Activated CD4-positive, alpha-beta T cell treated with anti-CD3 and anti-CD28 coated beads, Interleukin-2, amount 50 U/mL, for 16 hours (primary cell): ENCODE results near the gene C4orf51.
A peak's percentile ranks its signal among the peaks of the same experiment; 100 is the strongest.
"Not testable (repeated sequence)": the region's sequence is repeated elsewhere in the genome, so short reads cannot be mapped to it uniquely, and the experiment has no call there.

Experiments
- DNase-seq: peaks from one replicate; pipeline ENCODE4 v3.0.0-alpha.2; 2020

Gene C4orf51

DNA sequence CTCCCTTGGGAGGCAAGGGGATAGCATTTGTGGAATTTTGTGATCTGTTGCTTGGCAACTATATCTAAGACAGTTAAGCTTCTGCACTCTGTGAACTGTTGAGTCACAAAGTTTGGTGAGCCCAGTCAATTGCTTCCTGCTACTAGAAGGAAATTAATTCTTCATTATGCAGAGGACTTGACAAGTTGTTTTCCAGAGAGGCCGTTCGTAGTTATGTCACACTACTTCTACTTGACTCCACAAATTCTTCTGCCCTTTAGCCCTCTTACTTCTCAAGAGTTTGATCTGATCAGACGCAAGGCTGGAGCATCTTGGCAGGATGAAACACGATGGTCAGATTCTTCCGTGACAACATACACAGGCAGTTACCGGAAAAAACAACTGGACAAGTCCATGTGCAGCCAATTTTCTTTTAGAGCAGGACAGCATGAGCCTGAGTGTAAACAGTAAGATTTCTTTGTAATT, at the start of gene C4orf51:
TSS of gene C4orf51 (plus strand) at position 156 of the 465 bp plus-strand sequence. CDS start at position 214, 58 bp downstream.
- no peak for DNase-seq

DNA sequence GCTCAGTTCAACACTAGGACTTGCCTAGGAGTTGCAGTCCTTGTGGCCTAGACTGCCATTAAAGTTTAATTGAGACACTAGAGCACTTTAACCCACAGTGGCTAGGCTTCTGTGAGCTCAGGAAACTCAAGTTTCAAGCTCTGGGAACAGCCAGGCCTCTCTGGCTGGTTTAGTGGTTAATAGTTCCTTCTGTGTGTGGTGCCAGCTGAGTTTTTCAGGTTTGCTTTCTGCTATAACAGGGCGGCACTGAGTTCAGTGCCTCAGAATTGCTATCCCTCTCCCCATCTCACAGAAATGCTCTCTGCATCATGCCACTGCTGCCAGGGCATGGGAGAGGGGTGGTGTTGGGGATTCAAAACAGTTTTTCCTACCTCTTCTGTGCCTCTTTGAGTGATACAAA, 44.8 kb upstream of the C4orf51 start:
- no peak for DNase-seq

DNA sequence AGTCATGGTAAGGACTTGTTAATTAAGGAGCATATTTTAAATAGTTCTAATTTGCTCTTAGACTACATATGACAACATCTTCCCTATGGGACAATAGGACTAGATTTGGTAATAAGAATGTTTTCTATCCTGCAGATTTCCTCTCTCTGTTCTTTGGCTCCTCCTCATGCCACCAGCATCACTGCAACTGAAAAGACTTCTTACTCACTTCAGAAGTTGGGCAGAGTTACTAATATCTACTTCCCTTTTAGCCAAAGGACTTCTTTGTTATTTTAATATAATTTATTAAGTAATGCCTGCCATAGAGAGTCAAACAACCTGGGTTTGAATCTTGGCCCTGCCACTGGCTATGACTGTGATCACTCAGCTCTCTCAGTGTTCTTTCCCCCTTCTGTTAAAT, 44.3 kb upstream of the C4orf51 start:
- DNase-seq, result no peak

DNA sequence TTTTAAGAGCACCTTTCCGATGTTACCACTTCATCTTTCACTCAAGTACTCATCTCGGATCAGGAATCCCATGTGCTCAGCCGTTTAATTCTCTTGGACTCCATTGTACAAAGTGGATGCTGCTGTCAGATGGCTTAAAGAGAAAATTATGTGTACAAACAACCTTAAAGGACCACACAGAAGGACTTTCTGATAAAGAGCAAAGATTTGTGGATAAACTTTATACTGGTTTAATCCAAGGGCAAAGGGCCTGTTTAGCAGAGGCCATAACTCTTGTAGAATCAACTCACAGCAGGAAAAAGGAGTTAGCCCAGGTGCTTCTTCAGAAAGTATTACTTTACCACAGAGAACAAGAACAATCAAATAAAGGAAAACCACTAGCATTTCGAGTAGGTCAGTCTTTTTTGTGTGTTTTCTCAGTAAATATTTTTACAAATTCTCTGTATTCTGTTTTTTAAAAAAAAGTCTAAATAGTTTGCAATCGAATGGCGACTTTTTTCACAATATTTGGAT, 40.7 kb upstream of the C4orf51 start:
- no peak for DNase-seq

DNA sequence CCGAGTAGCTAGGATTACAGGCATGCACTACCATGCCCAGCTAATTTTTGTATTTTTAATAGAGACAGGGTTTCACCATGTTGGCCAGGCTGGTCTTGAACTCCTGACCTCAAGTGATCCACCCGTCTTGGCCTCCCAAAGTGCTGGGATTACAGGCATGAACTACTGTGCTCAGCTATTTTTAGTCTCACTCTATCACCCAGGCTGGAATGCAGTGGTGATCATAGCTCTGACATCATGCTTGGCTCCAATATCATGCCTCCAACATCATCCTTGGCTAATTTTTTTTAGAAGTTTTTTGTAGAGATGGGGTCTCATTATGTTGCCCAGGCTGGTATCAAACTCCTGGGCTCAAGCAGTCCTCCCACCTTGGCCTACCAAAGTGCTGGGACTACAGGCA, 39.7 kb upstream of the C4orf51 start:
- DNase-seq, result not testable (repeated sequence)

DNA sequence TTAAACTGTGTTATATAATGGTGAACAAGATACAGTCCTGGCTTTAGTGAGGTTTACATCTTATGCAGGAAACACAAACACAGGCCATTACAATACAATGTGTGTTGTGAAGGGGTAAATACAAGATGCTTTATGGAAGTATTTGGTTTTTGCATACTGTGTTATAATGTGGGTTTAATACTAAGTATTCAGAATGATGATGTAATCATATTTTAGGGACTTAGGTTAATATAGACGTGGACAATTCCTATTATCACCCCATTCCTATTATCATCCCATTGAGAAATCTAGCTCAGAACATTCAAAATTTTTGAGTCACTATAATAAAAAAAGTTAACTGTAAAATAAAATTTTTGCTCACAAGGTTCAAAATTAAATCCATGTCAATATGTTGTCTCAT, 36.7 kb upstream of the C4orf51 start:
- DNase-seq, result no peak

DNA sequence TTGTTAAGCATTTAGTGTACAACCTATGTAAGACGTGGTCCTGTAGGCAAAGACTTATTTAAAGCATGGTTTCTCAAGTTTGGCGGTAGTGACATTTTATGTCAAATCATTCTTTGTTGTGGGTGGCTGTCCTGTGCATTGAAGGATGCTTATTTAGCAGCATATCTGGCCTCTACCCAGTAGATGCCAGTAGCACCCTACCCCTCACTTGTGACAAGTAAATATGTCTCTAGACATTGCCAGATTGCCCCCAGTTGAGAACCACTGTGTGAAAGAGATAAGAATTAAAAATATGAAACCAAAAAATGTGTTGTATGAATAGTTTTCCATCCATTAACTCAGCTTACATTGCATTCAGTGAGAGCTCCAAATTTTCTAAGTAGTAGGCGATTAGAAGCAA, 35.2 kb upstream of the C4orf51 start:
- DNase-seq, result no peak

DNA sequence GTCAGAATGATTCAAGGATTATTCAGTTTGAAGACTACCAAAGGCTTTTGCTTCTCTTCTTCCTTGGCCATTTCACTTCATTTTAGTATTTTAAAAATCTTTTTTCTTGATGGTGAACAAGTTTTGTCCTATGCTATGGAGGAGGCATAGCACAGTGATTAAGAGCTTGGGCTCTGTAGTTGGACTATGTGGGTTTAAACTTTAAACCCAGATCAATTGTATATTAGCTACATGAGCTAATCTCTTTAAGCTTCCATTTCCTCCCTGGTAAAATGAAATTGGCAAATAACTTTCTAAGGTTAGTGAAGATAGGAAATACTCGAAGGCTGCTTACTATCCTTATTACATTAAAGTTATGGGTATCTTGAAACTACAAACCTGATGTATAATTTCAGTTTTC, 23.8 kb upstream of the C4orf51 start:
- DNase-seq, result no peak

DNA sequence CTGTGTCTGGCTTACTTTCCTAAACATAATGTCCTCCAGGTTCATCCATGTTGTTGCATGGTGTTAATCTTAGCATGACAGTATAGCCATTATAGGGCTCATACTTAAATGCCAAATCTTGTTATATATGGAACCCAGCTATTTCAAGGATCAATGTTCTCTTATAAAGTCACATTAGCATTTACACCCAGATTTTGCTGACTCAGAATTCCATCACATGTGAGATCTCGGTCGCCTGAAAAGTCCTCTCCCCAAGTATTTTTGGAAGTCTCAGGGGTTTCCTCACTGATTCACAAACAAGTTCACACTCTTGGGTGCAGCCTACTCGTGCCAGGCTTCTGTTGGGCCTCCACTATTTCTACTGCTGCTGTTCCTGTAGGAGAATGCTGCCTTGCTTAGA, 19.9 kb upstream of the C4orf51 start:
- DNase-seq, result no peak

DNA sequence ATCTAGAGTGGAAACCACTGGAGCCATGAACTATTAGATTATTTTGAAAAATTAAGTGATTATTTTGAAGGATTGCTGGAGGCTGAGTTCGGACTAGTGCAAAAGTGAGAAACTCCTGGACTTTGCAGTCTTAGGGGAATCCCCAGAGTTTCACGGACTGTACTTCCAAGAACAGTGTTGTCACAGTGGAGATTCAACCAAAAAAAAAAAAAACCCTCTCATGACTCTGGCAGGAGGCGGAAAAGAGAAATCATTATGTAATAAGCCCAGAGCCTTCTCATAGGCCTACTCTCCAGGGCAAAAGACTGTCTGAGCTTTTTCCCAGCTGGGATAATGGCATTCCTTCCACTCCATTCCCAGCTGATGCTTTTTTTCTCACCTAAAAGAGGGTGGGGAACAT, 16.8 kb upstream of the C4orf51 start:
- DNase-seq, result no peak

DNA sequence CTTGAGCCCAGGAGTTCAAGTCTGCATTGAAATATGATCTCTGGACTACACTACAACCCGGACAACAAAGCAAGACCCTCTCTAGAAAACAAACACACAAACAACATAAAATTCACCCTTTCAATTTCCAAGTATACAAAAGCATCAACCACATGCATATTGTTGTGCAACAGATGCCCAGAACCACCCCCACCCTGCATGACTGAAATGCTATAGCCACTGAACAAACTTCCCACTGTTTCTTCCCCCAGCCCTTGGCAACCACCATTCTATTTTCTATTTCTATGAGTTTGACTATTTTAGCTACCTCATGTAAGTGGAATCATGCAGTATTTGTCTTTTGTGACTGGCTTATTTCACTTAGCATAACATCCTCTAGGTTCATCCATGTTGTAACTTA, 14.2 kb upstream of the C4orf51 start:
- no peak for DNase-seq

DNA sequence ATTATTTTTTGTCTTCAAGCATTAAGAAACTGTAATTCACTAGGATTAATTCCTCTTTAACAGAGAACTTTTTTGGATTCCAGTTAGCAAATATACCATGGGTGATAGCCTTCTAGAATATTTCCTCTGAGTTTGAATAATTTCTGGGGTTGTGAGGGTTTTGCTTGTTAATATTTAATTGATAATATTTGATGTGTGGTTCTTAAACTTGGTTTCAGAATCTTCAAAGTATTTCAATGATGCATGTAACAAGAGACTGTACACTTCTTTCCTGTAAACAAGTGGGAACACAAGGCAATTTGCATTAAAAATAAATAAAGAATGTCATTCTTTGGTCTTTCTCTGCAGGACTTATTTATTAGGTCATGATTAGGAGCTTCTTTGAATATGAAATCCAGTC, 9.5 kb upstream of the C4orf51 start:
- DNase-seq, result no peak

DNA sequence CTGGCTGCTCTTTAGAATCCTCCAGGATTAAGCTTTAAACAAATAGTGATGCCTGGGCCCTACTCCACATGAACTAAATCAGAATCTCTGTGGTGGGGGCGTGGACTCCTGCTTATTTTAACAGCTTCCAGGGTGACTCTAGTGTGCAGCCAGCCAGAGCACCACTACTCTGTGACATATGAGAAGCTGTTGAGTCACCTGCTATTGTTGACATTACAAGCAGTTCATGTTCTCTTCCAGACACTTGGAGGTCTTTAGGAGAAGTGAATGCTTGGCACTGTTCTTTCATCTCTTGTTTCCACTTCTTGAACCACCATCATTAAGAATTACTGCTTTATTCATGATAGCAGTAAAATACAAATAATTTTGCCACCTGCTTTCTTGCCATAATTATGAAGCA, 426 bp upstream of the C4orf51 start:
- no peak for DNase-seq

DNA sequence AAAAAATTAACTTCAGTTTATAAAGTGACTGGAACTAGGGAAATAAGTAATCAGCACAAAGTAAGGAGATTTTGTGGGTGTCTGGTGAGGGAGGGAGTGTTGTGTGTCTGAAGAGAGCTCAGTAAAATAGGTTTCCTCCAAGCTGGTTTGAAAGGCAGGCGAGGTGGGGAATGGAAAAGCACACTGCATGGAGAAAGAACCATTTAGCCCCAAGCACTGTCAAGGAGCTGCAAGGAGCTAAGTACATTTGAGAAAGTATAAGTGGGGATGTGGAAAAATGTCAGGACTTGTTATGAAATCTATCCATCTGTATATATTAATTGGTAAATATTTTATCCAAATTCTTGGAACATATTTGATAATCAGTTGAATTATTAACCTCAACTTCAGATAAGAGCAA, 956 bp downstream of the C4orf51 start:
- no peak for DNase-seq

DNA sequence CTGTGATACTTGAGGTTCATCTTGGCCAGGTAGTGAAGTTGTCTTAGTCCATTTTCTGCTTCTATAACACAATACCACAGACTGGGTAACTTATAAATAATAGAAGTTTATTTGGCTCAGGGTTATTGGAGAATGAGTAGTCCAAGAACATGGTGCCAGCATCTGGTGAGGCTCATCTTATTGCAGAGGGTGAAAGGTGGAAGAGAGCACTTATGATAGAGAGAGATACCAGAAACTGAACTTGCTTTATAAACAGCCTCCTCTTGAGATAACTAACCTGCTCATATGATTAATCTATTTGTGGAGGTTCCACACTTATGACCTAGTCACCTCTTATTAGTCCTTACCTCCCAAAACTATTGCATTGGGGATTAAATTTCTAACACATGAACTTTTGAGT, 1.6 kb downstream of the C4orf51 start:
- no peak for DNase-seq

DNA sequence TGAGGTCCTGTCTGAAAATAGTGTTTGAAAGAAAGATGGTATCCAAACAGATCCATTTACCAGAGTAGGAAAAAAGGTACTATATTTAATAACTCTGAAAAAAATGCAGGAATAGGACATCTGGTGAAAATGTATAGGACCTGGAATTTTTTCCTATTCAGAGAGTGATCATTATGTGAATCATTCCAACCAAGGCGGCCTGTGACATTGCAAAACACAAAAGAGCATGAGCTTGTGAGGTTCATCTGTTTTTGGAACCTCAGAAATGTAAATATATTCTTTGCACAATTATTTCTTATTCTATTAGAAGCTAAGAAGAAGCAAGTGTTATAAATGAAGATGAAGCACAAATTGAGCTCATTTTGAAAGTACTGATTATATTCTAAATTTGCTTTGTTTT, 2.0 kb downstream of the C4orf51 start:
- DNase-seq, result no peak

DNA sequence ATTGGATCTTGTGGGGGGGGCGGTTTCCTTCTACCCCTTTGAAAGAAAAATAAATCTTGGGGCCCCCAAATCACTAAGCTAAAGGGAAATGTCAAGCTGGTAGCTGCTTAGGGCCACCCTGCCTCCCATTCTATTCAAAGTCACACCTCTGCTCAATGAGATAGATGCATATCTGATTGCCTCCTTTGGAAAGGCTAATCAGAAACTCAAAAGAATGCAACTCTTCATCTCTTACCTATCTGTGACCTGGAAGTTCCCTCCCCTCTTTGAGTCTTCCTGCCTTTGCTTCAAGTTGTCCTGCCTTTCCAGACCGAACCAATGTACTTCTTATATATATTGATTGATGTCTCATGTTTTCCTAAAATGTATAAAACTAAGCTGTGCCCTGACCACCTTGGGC, 7.0 kb downstream of the C4orf51 start:
- DNase-seq, result no peak

DNA sequence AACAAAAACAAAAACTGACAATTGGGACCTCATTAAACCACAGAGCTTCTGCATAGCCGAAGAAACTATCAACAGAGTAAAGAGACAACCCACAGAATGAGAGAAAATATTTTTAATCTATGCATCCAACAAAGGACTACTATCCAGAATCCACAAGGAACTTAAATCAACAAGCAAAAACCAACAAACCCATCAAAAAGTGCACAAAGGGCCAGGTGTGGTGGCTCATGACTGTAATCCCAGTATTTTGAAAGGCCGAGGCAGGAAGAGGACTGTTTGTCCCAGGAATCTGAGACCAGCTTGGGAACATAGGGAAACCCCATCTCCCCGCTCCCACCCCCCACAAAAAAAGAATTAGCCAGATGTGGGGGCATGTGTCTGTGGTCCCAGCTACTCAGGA, 10.7 kb downstream of the C4orf51 start:
- no peak for DNase-seq

DNA sequence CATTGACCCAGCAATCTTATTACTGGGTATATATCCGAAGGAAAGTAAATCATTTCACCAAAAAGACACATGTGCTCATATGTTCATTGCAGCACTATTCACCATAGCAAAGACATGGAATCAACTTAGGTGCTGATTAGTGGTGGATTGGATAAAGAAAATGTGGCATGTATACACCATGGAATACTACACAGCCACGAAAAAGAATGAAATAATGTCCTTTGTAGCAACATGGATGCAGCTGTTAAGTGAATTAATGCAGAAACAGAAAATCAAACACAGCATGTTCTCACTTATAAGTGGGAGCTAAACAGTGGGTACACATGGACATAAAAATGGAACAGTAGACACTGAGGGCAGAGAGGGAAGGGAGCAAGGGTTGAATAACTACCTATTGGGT, 11.5 kb downstream of the C4orf51 start:
- DNase-seq, result not testable (repeated sequence)

DNA sequence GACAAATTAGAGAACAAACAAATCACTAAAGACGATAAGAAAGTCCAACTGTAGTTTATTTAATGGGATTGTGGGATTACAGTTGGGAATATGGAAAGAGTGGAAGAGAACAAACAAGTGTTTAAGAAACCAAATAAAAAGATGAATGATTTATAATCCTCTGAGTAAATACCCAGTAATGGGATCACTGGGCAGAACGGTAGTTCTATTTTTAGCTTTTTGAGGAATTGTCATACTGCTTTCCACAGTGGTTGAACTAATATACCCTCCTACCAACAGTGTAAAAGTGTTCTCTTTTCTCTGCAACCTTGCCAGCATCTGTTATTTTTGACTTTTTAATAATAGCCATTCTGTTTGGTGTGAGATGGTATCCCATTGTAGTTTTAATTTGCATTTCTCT, 15.0 kb downstream of the C4orf51 start:
- no peak for DNase-seq

DNA sequence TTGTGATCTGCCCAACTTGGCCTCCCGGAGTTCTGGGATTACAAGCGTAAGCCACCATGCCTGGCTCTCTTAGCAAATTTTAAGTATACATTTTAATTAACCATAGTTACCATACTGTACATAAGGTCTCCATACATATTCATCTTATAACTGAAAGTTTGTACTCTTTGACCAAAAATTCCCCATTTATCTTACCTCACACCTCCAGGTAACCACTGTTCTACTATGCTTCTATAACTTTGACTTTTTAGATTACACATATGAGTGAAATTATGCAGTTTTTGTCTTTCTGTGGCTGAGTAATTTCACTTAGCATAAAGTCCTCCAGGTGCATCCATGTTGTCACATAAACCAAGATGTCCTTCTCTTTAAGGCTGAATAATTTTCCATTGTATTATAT, 17.4 kb downstream of the C4orf51 start:
- DNase-seq, result no peak

DNA sequence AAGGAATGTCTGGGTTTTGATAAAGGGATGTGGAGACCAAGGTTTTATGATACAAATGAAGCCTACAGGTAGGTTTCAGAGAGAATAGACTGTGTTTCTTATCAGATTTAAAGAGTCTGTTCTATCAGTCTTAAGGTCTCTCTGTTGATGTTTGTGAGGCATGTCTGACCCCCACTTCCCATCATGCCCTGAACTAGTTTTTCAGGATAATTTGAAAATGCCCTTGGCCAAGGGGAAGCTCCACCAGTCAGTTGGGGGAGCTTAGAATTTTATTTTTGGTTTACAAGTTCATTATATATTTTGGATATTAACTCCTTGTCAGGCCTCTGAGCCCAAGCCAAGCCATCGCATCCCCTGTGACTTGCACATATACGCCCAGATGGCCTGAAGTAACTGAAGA, 18.6 kb downstream of the C4orf51 start:
- DNase-seq, result no peak

DNA sequence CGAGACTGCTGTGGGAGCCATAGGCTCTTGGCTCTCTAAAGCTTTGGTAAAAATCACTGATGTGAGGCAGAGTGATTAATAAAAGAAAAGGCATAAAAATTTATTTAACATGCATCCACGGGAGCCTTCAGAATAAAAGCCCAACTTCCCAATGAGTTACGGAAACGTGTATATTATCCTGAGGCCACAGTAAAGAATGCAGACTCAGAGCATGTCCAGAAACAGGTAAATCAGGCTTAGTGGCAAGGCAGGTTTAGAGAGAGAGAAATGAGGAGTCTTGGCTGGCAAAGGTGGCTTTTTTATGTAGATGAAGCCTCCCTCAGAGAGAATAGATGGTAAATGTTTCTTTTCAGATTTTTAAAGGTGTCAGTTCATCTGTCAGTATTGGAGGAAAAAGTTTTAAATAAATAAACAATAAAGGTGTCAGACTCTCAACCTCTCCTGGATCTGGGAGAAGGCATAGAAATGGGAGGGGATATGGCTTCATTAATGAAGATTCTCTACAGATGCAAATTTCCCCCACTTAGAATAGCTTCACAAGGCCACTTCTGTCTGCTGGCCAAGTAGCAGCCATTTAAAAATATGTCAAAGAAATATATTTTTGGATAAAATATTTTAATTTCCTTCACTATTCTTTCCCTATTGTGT, 24.0 kb downstream of the C4orf51 start:
- no peak for DNase-seq

DNA sequence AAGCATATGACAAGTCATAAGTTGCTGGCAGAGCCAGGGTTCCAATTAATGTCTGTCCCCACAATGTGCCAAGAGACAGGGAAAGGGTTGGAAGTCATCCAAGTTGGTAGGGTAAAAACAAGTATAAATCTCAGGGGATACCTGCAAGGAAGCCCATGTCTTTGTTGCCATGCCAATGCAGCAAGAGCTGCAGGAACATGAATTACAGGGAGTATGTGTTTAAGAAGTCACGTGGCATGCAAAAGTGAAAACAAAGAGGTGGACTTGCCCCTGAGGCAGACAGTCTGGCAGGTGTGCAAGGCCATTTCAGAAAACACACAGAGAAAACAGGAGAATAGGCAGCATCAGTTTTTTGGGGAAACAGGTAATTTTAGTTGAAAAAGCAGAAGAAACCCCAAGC, 29.4 kb downstream of the C4orf51 start:
- no peak for DNase-seq

DNA sequence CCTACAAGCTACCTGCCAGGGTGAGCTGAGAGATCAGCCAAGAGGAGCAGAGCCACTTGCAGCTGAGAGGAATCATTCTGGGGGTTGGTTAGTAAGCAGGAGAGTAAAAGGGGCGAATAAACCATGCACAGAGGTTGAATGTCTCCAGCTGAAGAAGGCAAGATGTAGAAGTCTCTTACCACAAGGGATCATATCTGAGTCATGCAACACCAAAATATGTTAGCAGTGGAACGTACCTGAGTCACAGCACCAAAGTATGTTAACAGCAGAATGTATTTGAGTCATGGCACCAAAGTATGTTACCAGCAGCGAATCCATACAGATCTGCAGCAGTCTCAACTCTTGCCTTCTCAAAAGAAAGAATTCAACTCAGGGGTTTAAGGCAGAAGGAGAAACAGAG, 29.9 kb downstream of the C4orf51 start:
- DNase-seq, result peak; percentile 82
